GM12878 (cell line): ENCODE data around the gene STX19. TPM values are rescaled to one million over a fixed set of nuclear protein-coding genes. Genes with fewer than 3 reads are reported as not detected.

Source experiments
- CHD2 ChIP-seq: IDR thresholded peaks from 2 replicates; pipeline ENCODE4 v1.6.1; 2011; ENCODE audit warnings: low read depth, low read length, improper control_type of control experiment, borderline replicate concordance
- CHD4 ChIP-seq: fragments of 200-600 bp; sonication (generic); IDR thresholded peaks from 2 replicates; pipeline ENCODE4 v1.6.1; 2016; ENCODE audit warnings: mild to moderate bottlenecking
- CUX1 ChIP-seq: IDR thresholded peaks from 2 replicates; pipeline ENCODE4 v1.6.1; 2012; ENCODE audit warnings: improper control_type of control experiment, low read depth, low read length; ENCODE audit not compliant: insufficient replicate concordance
- IKZF2 ChIP-seq, 2 experiments: fragments of 450-650 bp; IDR thresholded peaks; 2 replicates each; pipeline ENCODE4 v1.6.1; 2017; ENCODE audit warnings: mild to moderate bottlenecking in 2 of 2, moderate library complexity in 2 of 2
- KDM1A ChIP-seq: fragments of 200-600 bp; sonication (generic); IDR thresholded peaks from 2 replicates; pipeline ENCODE4 v1.6.1; 2016; ENCODE audit warnings: borderline replicate concordance
- MTA2 ChIP-seq: fragments of 450-650 bp; IDR thresholded peaks from 2 replicates; pipeline ENCODE4 v1.6.1; 2016; ENCODE audit warnings: low read depth, mild to moderate bottlenecking, moderate library complexity
- PAX8 ChIP-seq: fragments of 450-650 bp; IDR thresholded peaks from 2 replicates; pipeline ENCODE4 v1.6.1; 2017; ENCODE audit warnings: mild to moderate bottlenecking, moderate library complexity
- POU2F2 ChIP-seq: IDR thresholded peaks from 3 replicates; pipeline ENCODE4 v1.6.1; 2011; ENCODE audit warnings: low read depth, mild to moderate bottlenecking, low read length, borderline replicate concordance
- RAD51 ChIP-seq: fragments of 450-650 bp; IDR thresholded peaks from 2 replicates; pipeline ENCODE4 v1.6.1; 2016; ENCODE audit warnings: moderate library complexity, mild to moderate bottlenecking, inconsistent platforms
- REST ChIP-seq: IDR thresholded peaks from 2 replicates; pipeline ENCODE4 v1.6.1; 2012; ENCODE audit warnings: mild to moderate bottlenecking, low read depth, low read length
- STAT3 ChIP-seq: IDR thresholded peaks from 2 replicates; pipeline ENCODE4 v1.6.1; 2011; ENCODE audit warnings: low read depth, low read length, improper control_type of control experiment
- TCF12 ChIP-seq: IDR thresholded peaks from 2 replicates; pipeline ENCODE4 v1.6.1; 2011; ENCODE audit warnings: low read depth, mild to moderate bottlenecking, low read length
- ZBTB11 ChIP-seq: fragments of 450-650 bp; formaldehyde crosslinking; IDR thresholded peaks from 2 replicates; pipeline ENCODE4 v1.5.0; 2022; ENCODE audit warnings: mild to moderate bottlenecking, missing genetic modification characterization
- ZBTB4 ChIP-seq: fragments of 450-650 bp; formaldehyde crosslinking; IDR thresholded peaks from 2 replicates; pipeline ENCODE4 v1.4.0; 2022; ENCODE audit warnings: mild to moderate bottlenecking, moderate library complexity
- ZSCAN29 ChIP-seq: fragments of 450-650 bp; IDR thresholded peaks from 2 replicates; pipeline ENCODE4 v1.6.1; 2017; ENCODE audit warnings: mild to moderate bottlenecking, moderate library complexity
- polyA plus RNA-seq, 11 experiments: library from polyadenylated mRNA; depleted of rRNA in 4 of 11; unstranded in 6 of 11; stranded (reverse) in 5 of 11; fragments of >200 nt; fragmentation: Nextera tagmentation in 4 of 11; fragmentation: Illumina TruSeq in 1 of 11; extraction: Ambion mirVana in 4 of 11; extraction: Trizol in 1 of 11; gene quantifications; 1 replicate in 1 of 11; 2 replicates in 10 of 11; pipeline versions ENCODE4 v1.2.1 to v1.2.3, GENCODE V29; 2011 to 2016; ENCODE audit warnings: inconsistent platforms in 2 of 11, missing spikeins in 2 of 11, low read depth in 1 of 11
- total RNA-seq, 4 experiments: library from RNA; depleted of rRNA in 3 of 4; stranded (reverse); fragments of >200 nt in 3 of 4; fragmentation: Illumina TruSeq in 1 of 4; extraction: Trizol in 1 of 4; gene quantifications; 2 replicates each; pipeline versions ENCODE4 v1.2.1 to v1.2.3, GENCODE V29; 2013 to 2021

The STX19 gene
- total and polyA plus RNA-seq, 10 of the 15 experiments (the other 5 are each of a cell fraction or from before 2014, with no cell fraction given) = 0.10 to 0.14 (median 0.11) TPM; not detected in 7

- TF ChIP-seq ZSCAN29 (no peak), ZBTB4 (CRISPR knock-in tag) (no peak), REST (no peak), POU2F2 (no peak), CUX1 (no peak), PAX8 (no peak), CHD2 (no peak), RAD51 (peak; percentile 76), MTA2 (peak; percentile 84), IKZF2 (IDR thresholded peaks at IDR 0.05) (peak; percentile 73 to 87), KDM1A (no peak), TCF12 (0 out of 2 replicates have a peak, but pooled peaks have one; percentile 25), CHD4 (no peak), STAT3 (no peak), ZBTB11 (CRISPR knock-in tag) (no peak)
Observed at GRCh38 chr3:94070341-94070911, 42.0 kb upstream of the STX19 start (continued).
